GM18873 (cell line): ENCODE results near the gene KIF26A.

Source experiments
- ATAC-seq: cut with Tn5 transposase; IDR thresholded peaks from one replicate; pipeline ENCODE4 v1.9.1; 2021; ENCODE audit warnings: mild to moderate bottlenecking, moderate library complexity, moderate number of reproducible peaks; ENCODE audit not compliant: unreplicated experiment, low FRiP score

Gene KIF26A

GRCh38 chr14:104187931-104188726 is 49.7 kb downstream of the KIF26A start:
- no peak for ATAC-seq

- ATAC-seq = no peak
Measured at GRCh38 chr14:104188727-104189400, 50.5 kb downstream of the KIF26A start.

- ATAC-seq = no peak
Measured at GRCh38 chr14:104189629-104190335, 51.4 kb downstream of the KIF26A start.

GRCh38 chr14:104190396-104191000 is 52.1 kb downstream of the KIF26A start:
- ATAC-seq = no peak

- ATAC-seq = no peak
Measured at GRCh38 chr14:104191409-104191997, 53.1 kb downstream of the KIF26A start.

GRCh38 chr14:104192146-104192882 is 53.9 kb downstream of the KIF26A start:
- ATAC-seq = no peak

GRCh38 chr14:104192883-104193245 is 54.5 kb downstream of the KIF26A start:
- no peak for ATAC-seq

GRCh38 chr14:104194016-104194415 is 55.6 kb downstream of the KIF26A start:
- ATAC-seq = no peak

- no peak for ATAC-seq
Measured at GRCh38 chr14:104194716-104195115, 56.3 kb downstream of the KIF26A start.

- ATAC-seq = no peak
Measured at GRCh38 chr14:104195361-104195760, 57.0 kb downstream of the KIF26A start.

GRCh38 chr14:104195878-104196277 is 57.5 kb downstream of the KIF26A start:
- ATAC-seq = no peak

- ATAC-seq = no peak
Measured at GRCh38 chr14:104196461-104197140, 58.2 kb downstream of the KIF26A start.

GRCh38 chr14:104197449-104198247 is 59.3 kb downstream of the KIF26A start:
- ATAC-seq = no peak

- ATAC-seq = no peak
Measured at GRCh38 chr14:104199266-104199895, 61.0 kb downstream of the KIF26A start.

GRCh38 chr14:104200106-104200505 is 61.7 kb downstream of the KIF26A start:
- ATAC-seq = no peak

GRCh38 chr14:104200591-104200990 is 62.2 kb downstream of the KIF26A start:
- ATAC-seq = no peak

GRCh38 chr14:104201063-104201462 is 62.7 kb downstream of the KIF26A start:
- no peak for ATAC-seq

- ATAC-seq = no peak
Measured at GRCh38 chr14:104201496-104201895, 63.1 kb downstream of the KIF26A start.
